HCT116 (cell line): ENCODE measurements around the gene EXOSC9. TPM values are rescaled to one million over a fixed set of nuclear protein-coding genes. Genes with fewer than 3 reads are reported as not detected.

Source experiments
- ATAC-seq: fragments of 200-7000 bp; cut with Tn5 transposase; 2 replicates; pipeline ENCODE4 v1.9.1; 2020; ENCODE audit warnings: mild to moderate bottlenecking, moderate library complexity
- BruUV-seq: library from RNA; stranded (reverse); fragments of 400-500 nt; replicated peaks from 2 replicates; lab custom pipeline; 2021; lab: Mats Ljungman, UMichigan
- CTCF ChIA-PET: fragments of 300-600 bp; sonication (Branson Sonifier 250); formaldehyde crosslinking; loops from one replicate; lab custom pipeline; 2021; ENCODE audit warnings: antibody characterized with exemption; lab: Charles Lee
- POLR2A ChIA-PET: fragments of 300-600, 350-600 bp; sonication (Branson Sonifier 250); formaldehyde crosslinking; loops from one replicate; lab custom pipeline; 2021; ENCODE audit warnings: antibody characterized with exemption; lab: Charles Lee
- RAD21 ChIA-PET, 2 experiments: fragments of 300-600 bp; sonication (Branson Sonifier 250); formaldehyde crosslinking; loops; one replicate each; lab custom pipeline; 2023; ENCODE audit warnings: low total read pairs in 2 of 2; ENCODE audit not compliant: uncharacterized antibody in 2 of 2, unreplicated experiment in 2 of 2, low non-redundant PET in 1 of 2; lab: Charles Lee
- DNase-seq: peaks from one replicate; pipeline ENCODE4 v3.0.0-alpha.2; 2010; ENCODE audit warnings: low read depth, low spot score
- H2AFZ ChIP-seq: fragments of 200-600 bp; shearing (Covaris generic), sonication (generic); 2 replicates; pipeline ENCODE4 v1.6.1; 2017; ENCODE audit warnings: low read depth, mixed run types, mixed read lengths, antibody characterized with exemption, low read length; ENCODE audit not compliant: poor library complexity, severe bottlenecking
- H3K27ac ChIP-seq: 2 replicates; pipeline ENCODE4 v1.5.1; 2012; ENCODE audit warnings: low read depth, low read length
- H3K27me3 ChIP-seq: fragments of 200-600 bp; sonication (generic); 2 replicates; pipeline ENCODE4 v1.6.1; 2016; ENCODE audit warnings: mixed run types, low read length, mixed read lengths; ENCODE audit not compliant: insufficient read depth
- H3K36me3 ChIP-seq, 2 experiments: fragments of 200-500 bp in 1 of 2; fragments of 200-600 bp in 1 of 2; sonication (Bioruptor generic) in 1 of 2; sonication (generic) in 1 of 2; 2 replicates each; pipeline versions ENCODE4 v1.5.1 to v1.6.1; 2014 to 2016; ENCODE audit warnings: low read length in 2 of 2, inconsistent platforms in 1 of 2, mixed read lengths in 1 of 2, mixed run types in 1 of 2; ENCODE audit not compliant: insufficient read depth in 2 of 2, control insufficient read depth in 1 of 2
- H3K4me1 ChIP-seq, 2 experiments: fragments of 200-600 bp in 1 of 2; sonication (generic) in 1 of 2; 2 replicates each; pipeline versions ENCODE4 v1.5.1 to v1.6.1; 2012 to 2017; ENCODE audit warnings: low read length in 2 of 2, inconsistent platforms in 1 of 2, mild to moderate bottlenecking in 1 of 2, mixed read lengths in 1 of 2, mixed run types in 1 of 2, moderate library complexity in 1 of 2; ENCODE audit not compliant: insufficient read depth in 2 of 2, control insufficient read depth in 1 of 2
- H3K4me2 ChIP-seq: fragments of 200-600 bp; sonication (generic); 2 replicates; pipeline ENCODE4 v1.6.1; 2017; ENCODE audit warnings: mixed run types, low read length, mixed read lengths
- H3K4me3 ChIP-seq, 2 experiments: fragments of 200-600 bp in 1 of 2; sonication (generic) in 1 of 2; replicated peaks in 1 of 2; 2 replicates each; pipeline ENCODE4 v1.5.1; 2011 to 2016; ENCODE audit warnings: low read length in 2 of 2, control low read depth in 1 of 2, low read depth in 1 of 2, mild to moderate bottlenecking in 1 of 2, mixed read lengths in 1 of 2, mixed run types in 1 of 2
- H3K79me2 ChIP-seq: fragments of 200-600 bp; sonication (generic); 2 replicates; pipeline ENCODE4 v1.6.1; 2017; ENCODE audit warnings: mild to moderate bottlenecking, mixed run types, low read length, moderate library complexity, mixed read lengths; ENCODE audit not compliant: insufficient read depth
- H3K9ac ChIP-seq: fragments of 200-600 bp; sonication (generic); 2 replicates; pipeline ENCODE4 v1.6.1; 2016; ENCODE audit warnings: low read length, mixed read lengths
- H3K9me2 ChIP-seq: fragments of 200-600 bp; sonication (generic), shearing (Covaris generic); 2 replicates; pipeline ENCODE4 v1.6.1; 2017; ENCODE audit warnings: mixed run types, mild to moderate bottlenecking, moderate library complexity; ENCODE audit not compliant: insufficient read depth
- H3K9me3 ChIP-seq, 2 experiments: fragments of 200-500 bp in 1 of 2; fragments of 200-600 bp in 1 of 2; sonication (Bioruptor generic) in 1 of 2; sonication (generic) in 1 of 2; 2 replicates each; pipeline ENCODE4 v1.6.1; 2014 to 2017; ENCODE audit warnings: low read length in 2 of 2, mixed read lengths in 2 of 2, inconsistent platforms in 1 of 2, low read depth in 1 of 2, mild to moderate bottlenecking in 1 of 2, mixed run types in 1 of 2, moderate library complexity in 1 of 2; ENCODE audit not compliant: control insufficient read depth in 1 of 2, insufficient read depth in 1 of 2
- H4K20me1 ChIP-seq: fragments of 200-600 bp; sonication (generic), shearing (Covaris generic); 2 replicates; pipeline ENCODE4 v1.6.1; 2017; ENCODE audit warnings: mixed run types, mild to moderate bottlenecking, moderate library complexity; ENCODE audit not compliant: insufficient read depth
- CBX3 ChIP-seq: IDR thresholded peaks from 2 replicates; pipeline ENCODE4 v1.6.1; 2012; ENCODE audit warnings: low read depth
- EGR1 ChIP-seq: IDR thresholded peaks from 2 replicates; pipeline ENCODE4 v1.6.1; 2012; ENCODE audit warnings: low read depth
- ELF1 ChIP-seq: IDR thresholded peaks from 2 replicates; pipeline ENCODE4 v1.6.1; 2012; ENCODE audit warnings: low read depth, borderline replicate concordance
- EZH2 ChIP-seq: fragments of 200-600 bp; sonication (generic); IDR thresholded peaks from 2 replicates; pipeline ENCODE4 v1.6.1; 2017; ENCODE audit warnings: antibody characterized with exemption, mixed run types
- FOSL1 ChIP-seq: IDR thresholded peaks from 2 replicates; pipeline ENCODE4 v1.6.1; 2012; ENCODE audit warnings: low read depth
- JUND ChIP-seq: IDR thresholded peaks from 2 replicates; pipeline ENCODE4 v1.6.1; 2012
- RAD21 ChIP-seq: IDR thresholded peaks from 2 replicates; pipeline ENCODE4 v1.6.1; 2012; ENCODE audit warnings: low read depth, mild to moderate bottlenecking
- SRF ChIP-seq: IDR thresholded peaks from 2 replicates; pipeline ENCODE4 v1.6.1; 2012; ENCODE audit warnings: low read depth
- TCF7L2 ChIP-seq: IDR thresholded peaks from 2 replicates; pipeline ENCODE4 v1.7.0; 2011; ENCODE audit warnings: borderline replicate concordance, inconsistent platforms; ENCODE audit not compliant: insufficient read depth, insufficient read length; ENCODE audit errors: extremely low read depth
- ZFX ChIP-seq: fragments of 450-650 bp; IDR thresholded peaks from 2 replicates; pipeline ENCODE4 v1.6.1; 2017
- ZNF274 ChIP-seq: fragments of 200-500 bp; sonication (Bioruptor generic); IDR thresholded peaks from 2 replicates; pipeline ENCODE4 v1.6.1; 2014; ENCODE audit warnings: mild to moderate bottlenecking, low read depth, low read length, inconsistent platforms
- intact Hi-C: fragments of 100-400 bp; cut with micrococcal nuclease; formaldehyde crosslinking; loops from 2 replicates; pipeline ENCODE4 v1.10.0; 2022
- total RNA-seq: library from RNA; stranded (reverse); gene quantifications from one replicate; pipeline ENCODE4 v1.2.1, GENCODE V29; 2021; ENCODE audit not compliant: unreplicated experiment
- TF ChIP-seq, protein P1 (sequence below): IDR thresholded peaks from 2 replicates; pipeline ENCODE4 v1.6.1; 2012
- TF ChIP-seq, protein P2 (sequence below): IDR thresholded peaks from 2 replicates; pipeline ENCODE4 v1.6.1; 2012
- TF ChIP-seq, protein P3 (sequence below): IDR thresholded peaks from 2 replicates; pipeline ENCODE4 v1.6.1; 2012; ENCODE audit warnings: low read depth

EXOSC9 gene
- total RNA-seq, 1 experiment from 2014 or later = 58.6 TPM

GRCh38 chr4:121817701-121818100 is 16.6 kb downstream of the EXOSC9 start:
- no peak for DNase-seq
- H3K4me2 ChIP-seq = no peak overlapping the region
- no peak for ATAC-seq
- POLR2A ChIA-PET = no interaction called here
- H3K27ac ChIP-seq = no peak overlapping the region
- H4K20me1 ChIP-seq = peaks cover 20% of the 10 kb centered on the region; the same call in 1 of the 2 replicates
- no peaks in the 10 kb centered on the region for H3K27me3 ChIP-seq
- H3K36me3 ChIP-seq = peaks cover 74 to 78% of the 10 kb centered on the region in 2 experiments
- H3K79me2 ChIP-seq = peaks cover 92% of the 10 kb centered on the region
- TF ChIP-seq ELF1 = no peak
- no peak for TF ChIP-seq EGR1
- no peak for TF ChIP-seq CBX3
- TF ChIP-seq SRF = no peak
- TF ChIP-seq ZFX = no peak
- no peak for TF ChIP-seq EZH2
- TF ChIP-seq, protein P1, sequence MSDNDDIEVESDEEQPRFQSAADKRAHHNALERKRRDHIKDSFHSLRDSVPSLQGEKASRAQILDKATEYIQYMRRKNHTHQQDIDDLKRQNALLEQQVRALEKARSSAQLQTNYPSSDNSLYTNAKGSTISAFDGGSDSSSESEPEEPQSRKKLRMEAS = no peak
- TF ChIP-seq RAD21 = no peak
- TF ChIP-seq FOSL1 = no peak
- no peak for TF ChIP-seq TCF7L2
- TF ChIP-seq ZNF274 = no peak
- TF ChIP-seq JUND = no peak
- TF ChIP-seq, protein P2, sequence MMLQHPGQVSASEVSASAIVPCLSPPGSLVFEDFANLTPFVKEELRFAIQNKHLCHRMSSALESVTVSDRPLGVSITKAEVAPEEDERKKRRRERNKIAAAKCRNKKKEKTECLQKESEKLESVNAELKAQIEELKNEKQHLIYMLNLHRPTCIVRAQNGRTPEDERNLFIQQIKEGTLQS = no peak
- TF ChIP-seq, protein P3, sequence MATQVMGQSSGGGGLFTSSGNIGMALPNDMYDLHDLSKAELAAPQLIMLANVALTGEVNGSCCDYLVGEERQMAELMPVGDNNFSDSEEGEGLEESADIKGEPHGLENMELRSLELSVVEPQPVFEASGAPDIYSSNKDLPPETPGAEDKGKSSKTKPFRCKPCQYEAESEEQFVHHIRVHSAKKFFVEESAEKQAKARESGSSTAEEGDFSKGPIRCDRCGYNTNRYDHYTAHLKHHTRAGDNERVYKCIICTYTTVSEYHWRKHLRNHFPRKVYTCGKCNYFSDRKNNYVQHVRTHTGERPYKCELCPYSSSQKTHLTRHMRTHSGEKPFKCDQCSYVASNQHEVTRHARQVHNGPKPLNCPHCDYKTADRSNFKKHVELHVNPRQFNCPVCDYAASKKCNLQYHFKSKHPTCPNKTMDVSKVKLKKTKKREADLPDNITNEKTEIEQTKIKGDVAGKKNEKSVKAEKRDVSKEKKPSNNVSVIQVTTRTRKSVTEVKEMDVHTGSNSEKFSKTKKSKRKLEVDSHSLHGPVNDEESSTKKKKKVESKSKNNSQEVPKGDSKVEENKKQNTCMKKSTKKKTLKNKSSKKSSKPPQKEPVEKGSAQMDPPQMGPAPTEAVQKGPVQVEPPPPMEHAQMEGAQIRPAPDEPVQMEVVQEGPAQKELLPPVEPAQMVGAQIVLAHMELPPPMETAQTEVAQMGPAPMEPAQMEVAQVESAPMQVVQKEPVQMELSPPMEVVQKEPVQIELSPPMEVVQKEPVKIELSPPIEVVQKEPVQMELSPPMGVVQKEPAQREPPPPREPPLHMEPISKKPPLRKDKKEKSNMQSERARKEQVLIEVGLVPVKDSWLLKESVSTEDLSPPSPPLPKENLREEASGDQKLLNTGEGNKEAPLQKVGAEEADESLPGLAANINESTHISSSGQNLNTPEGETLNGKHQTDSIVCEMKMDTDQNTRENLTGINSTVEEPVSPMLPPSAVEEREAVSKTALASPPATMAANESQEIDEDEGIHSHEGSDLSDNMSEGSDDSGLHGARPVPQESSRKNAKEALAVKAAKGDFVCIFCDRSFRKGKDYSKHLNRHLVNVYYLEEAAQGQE = no peak
- RAD21 ChIA-PET = no interaction called here
- H3K4me1 ChIP-seq = peaks cover 0 to 8% of the 10 kb centered on the region in 2 experiments; a peak in 2 of 4 replicates
- H2AFZ ChIP-seq = no peak overlapping the region
- CTCF ChIA-PET = no interaction called here
- no peaks in the 10 kb centered on the region for H3K9me3 ChIP-seq
- intact Hi-C loops = no loop called here
- H3K9ac ChIP-seq = no peak overlapping the region
- BruUV-seq = no TSS peak
- H3K9me2 ChIP-seq = no peaks in the 10 kb centered on the region
- H3K4me3 ChIP-seq = no peak overlapping the region
